HG02642 (cell line): ENCODE data around the gene SLC35G4.
"Not testable (repeated sequence)": the region's sequence is repeated elsewhere in the genome, so short reads cannot be mapped to it uniquely, and the experiment has no call there.

Experiments
- ATAC-seq: cut with Tn5 transposase; IDR thresholded peaks from one replicate; pipeline ENCODE4 v1.9.1; 2021; ENCODE audit warnings: mild to moderate bottlenecking; ENCODE audit not compliant: unreplicated experiment, poor library complexity

Gene SLC35G4

DNA sequence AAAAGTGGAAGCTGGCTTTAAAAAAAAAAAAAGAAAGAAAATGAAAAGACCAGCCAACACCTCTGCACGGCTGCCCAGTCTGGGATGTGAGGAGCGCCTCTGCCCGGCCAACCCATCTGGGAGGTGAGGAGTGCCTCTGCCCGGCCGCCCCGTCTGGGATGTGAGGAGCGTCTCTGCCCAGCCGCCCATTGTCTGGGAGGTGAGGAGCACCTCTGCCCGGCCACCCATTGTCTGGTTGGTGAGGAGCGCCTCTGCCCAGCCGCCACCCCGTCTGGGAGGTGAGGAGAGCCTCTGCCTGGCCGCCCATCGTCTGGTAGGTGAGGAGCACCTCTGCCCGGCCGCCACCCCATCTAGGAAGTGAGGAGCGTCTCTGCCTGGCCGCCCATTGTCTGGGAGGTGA is 3.7 kb downstream of the SLC35G4 start:
- not testable (repeated sequence) for ATAC-seq

DNA sequence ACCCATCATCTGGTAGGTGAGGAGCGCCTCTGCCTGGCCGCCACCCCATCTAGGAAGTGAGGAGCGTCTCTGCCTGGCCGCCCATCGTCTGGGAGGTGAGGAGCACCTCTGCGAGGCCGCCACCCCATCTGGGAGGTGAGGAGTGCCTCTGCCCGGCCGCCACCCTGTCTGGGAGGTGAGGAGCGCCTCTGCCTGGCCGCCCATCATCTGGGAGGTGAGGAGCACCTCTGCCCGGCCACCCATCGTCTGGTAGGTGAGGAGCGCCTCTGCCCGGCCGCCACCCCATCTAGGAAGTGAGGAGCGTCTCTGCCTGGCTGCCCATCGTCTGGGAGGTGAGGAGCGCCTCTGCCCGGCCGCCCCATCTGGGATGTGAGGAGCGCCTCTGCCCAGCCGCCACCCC is 4.2 kb downstream of the SLC35G4 start:
- not testable (repeated sequence) for ATAC-seq

DNA sequence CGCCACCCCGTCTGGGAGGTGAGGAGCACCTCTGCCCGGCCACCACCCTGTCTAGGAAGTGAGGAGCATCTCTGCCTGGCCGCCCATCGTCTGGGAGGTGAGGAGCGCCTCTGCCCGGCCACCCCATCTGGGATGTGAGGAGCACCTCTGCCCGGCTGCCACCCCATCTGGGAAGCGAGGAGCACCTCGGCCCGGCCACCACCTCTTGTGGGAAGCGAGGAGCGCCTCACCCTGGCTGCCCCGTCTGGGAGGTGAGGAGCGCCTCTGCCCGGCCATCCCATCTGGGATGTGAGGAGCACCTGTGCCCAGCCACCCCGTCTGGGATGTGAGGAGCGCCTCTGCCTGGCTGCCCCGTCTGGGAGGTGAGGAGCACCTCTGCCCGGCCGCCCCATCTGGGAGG is 4.6 kb downstream of the SLC35G4 start:
- not testable (repeated sequence) for ATAC-seq

DNA sequence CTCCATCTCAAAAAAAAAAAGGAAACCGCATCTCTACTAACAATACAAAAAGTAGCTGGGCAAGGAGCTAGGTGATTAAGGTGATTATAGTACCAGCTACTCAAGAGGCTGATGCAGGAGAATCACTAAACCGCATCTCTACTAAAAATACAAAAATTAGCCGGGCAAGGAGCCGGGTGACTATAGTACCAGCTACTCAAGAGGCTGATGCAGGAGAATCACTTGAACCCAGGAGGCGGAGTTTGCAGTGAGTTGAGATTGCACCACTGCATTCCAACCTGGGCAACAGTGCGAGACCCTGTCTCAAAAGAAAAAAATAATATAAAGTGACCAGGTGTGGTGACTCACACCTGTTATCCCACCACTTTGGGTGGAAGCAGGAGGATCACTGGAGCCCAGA is 5.6 kb downstream of the SLC35G4 start:
- not testable (repeated sequence) for ATAC-seq

DNA sequence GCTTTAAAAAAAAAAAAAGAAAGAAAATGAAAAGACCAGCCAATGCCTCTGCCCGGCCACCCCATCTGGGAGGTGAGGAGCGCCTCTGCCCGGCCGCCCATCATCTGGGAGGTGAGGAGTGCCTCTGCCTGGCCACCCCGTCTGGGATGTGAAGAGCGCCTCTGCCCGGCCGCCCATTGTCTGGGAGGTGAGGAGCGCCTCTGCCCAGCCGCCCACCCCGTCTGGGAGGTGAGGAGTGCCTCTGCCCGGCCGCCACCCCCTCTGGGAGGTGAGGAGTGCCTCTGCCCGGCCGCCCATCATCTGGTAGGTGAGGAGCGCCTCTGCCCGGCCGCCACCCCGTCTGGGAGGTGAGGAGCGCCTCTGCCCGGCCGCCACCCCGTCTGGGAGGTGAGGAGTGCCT is 37.9 kb downstream of the SLC35G4 start:
- not testable (repeated sequence) for ATAC-seq

DNA sequence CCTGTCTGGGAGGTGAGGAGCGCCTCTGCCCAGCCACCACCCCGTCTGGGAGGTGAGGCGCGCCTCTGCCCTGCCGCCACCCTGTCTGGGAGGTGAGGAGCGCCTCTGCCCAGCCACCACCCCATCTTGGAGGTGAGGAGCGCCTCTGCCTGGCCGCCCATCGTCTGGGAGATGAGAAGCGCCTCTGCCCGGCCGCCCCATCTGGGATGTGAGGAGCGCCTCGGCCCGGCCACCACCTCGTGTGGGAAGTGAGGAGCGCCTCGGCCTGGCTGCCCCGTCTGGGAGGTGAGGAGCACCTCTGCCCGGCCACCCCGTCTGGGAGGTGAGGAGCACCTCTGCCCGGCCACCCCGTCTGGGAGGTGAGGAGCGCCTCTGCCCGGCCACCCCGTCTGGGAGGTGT is 38.4 kb downstream of the SLC35G4 start:
- not testable (repeated sequence) for ATAC-seq

DNA sequence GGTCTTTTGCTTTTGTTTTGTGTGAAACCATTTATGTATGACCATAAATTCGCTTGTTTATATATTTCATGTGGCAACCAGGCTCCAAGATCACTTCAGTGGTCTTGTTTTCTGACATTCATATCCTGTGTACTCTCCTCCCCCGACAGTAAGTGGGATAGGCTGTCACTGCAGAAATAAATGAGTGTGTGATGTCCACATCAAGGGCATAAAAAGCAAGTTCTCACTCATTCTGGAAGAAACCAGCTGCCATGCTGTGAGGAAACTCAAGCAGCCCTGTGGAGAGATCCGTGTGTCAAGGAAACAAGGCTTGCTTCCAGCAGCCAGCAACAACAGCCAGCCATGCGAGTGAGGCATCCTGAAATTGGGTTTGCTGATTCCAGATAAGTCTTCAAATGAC is 40.4 kb downstream of the SLC35G4 start:
- ATAC-seq: no peak

DNA sequence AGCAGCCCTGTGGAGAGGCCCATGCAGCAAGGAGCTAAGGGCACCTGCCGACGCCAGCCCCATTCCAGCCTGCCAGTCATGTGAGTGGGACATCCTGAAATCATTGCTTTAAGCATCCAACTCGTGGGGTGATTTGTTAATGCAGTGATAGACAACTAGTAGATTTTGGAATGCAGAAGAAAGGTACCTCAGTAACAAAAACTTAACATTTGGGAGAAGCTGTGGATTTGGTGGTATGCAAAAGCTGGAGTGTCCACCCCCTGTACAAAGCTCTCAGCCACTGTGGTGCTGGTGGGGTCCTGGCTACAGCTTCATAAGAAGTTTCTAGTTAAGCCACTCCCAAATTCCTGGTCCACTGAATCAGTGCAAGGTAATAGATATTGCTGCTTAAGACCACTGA is 42.5 kb downstream of the SLC35G4 start:
- ATAC-seq: no peak

DNA sequence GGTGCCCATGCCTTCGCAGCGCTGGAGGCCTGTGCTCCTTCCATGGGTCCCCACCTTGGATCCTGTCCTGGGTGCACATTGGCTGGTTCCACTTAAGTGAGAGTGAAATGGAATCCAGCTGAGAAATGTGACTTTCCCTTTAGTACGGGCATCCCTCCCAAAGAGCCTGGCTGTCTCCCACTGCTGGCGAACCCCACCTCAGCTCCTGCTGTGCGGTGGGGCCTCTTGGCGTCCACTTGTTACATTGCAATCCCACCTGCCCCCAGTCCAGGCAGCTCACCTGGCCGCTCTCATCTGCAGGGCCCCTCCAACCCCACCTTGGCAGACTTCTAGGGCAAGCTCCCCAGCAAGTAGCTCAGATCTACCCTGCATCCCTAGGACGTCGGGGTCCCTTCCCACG is 44.1 kb downstream of the SLC35G4 start:
- ATAC-seq: no peak

DNA sequence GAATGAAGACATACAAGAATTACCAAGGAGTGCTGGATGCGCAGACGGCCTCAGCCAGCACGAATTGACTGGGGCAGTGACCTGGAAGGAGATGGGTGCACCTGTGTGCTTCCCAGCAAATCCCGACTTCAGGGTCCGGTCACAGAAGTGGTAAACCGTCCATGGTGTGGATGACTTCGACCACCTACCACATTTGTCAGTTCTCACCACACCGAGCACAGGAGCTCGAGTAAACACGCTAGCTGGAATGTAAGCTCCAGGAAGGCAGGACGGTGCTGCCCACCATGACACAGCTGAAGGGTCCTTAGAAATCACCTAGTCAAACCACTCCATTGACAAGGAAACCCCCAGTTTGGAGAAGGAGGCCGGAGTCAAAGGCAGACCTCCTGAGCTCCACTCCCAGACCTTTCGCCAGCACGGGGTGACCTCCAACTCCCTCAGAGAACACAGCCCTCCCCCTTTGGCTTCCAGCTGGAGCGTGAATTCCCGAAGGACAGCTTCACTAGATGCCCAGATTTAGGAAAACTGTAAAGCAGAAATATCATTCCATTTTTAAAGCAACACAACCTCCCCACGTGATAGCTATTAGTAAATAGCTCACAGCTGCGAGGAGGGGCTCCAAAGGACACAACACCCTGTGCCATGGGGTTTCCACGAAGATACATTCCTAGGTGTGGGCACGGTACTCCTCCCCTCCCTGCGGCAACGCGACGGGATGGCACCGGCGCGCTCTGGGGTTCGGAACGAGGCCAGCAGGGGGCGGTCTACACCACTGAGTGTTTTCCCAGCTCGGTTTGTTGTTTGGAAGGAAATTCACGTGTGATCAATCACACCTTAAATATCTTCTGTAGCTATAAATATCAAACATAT is 45.6 kb downstream of the SLC35G4 start:
- ATAC-seq: no peak

DNA sequence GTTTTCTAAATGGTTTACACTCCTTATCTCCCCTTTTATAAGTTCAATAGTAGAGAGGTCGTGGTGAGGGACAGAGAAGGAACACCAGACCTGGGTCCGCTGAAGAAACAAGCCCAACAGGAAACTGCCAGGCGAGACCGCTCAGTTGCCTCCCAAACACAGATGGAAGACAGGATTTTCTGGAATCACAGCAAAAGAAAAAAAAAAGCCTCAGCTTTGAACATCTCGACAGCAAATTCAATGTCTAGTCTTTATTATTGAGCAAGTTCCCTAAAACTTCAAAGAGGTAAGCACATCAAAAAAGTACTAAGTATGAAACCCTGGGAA is 46.2 kb downstream of the SLC35G4 start:
- no peak for ATAC-seq

DNA sequence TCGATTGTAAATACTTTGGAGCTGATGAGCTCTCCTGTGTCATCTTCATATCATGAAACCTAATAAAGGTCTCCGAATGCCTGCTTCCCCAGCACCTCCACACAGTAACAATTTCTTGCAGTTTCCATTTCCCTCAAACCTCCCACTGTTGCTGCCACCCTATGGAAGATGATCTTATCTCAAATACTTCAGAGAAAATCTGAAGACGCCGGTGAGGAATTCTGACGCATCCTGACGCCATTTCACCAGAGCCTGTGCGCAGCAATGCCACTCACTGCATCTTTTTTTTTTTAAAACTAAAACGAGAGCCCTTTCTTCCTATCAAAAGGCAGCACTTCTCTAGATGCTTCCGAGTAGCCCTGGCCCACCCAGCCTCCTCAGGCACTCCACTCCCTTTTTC is 47.8 kb downstream of the SLC35G4 start:
- no peak for ATAC-seq

DNA sequence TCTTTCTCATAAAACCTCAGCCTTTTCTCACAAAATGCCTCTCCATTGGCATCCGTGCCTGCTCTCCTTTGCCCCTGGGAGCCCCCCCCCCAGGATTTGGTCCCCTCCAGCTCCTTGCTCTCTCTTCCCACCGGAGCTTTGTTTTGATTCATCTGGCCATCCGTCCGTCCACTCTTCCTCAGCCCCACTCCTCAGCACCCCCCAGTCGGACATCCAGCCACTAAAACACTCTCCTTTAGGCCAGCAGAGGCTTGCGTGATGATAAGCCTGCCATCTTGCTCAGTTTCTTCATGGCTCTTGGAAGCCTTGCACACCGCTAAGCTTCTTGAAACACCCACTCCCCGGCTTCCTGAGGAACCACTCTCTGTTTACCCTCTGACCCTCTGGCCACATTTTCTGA is 48.2 kb downstream of the SLC35G4 start:
- no peak for ATAC-seq

DNA sequence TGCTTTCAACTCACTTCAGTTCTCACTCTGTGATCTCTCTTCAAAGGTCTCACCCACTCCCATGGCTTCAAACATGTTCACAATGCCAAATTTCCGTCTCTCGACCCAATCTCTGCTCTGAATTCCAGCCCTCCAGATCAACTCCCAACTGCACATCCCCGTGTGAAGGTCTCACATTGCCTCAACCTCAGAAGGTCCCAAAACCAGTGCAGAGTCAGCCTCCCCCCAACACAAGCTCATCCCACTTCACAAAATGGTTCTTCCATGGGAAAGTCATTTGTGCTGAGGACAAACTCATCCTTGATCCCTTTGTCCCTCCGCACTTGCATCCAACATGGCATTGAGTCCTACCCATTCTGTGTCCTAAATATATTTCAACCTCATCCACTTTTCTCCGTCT is 48.6 kb downstream of the SLC35G4 start:
- ATAC-seq: no peak

DNA sequence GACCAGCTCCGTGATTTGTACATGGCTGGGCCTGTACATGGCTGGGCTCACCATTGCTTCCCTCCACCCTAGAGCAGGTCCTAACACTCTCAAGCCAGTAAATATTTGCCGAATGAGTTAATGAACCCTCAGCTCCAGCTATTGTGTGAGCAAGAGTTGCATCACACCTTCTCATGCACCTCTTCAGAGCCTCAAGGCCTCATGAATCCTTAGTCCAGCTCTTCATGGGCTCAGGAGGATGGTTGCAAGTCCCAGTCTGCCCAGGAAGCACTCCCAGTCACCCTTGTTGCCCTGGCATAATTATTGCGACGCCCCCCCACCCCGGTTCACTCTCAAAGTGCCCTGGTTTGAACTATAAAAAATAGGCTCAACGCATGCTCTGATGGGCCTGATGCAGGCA is 49.6 kb downstream of the SLC35G4 start:
- no peak for ATAC-seq
